Esophagus (tissue), 2 donors: ENCODE data around the gene FKBP14. TPM values are rescaled to one million over a fixed set of nuclear protein-coding genes. Genes with fewer than 3 reads are reported as not detected.
"Not testable (repeated sequence)": the region's sequence is repeated elsewhere in the genome, so short reads cannot be mapped to it uniquely, and the experiment has no call there.

Experiments
- H3K27ac ChIP-seq, 2 donors: one replicate each; pipeline ENCODE4 v1.5.1; 2013; ENCODE audit warnings: low read depth in 2 of 2, mild to moderate bottlenecking in 2 of 2, inconsistent platforms in 1 of 2, low read length in 1 of 2, moderate library complexity in 1 of 2
- H3K27me3 ChIP-seq, 2 donors: one replicate each; pipeline ENCODE4 v1.6.1; 2013; ENCODE audit warnings: low read length in 2 of 2, control low read depth in 1 of 2, mild to moderate bottlenecking in 1 of 2; ENCODE audit not compliant: insufficient read depth in 2 of 2, control insufficient read depth in 1 of 2
- H3K36me3 ChIP-seq, 2 donors: one replicate each; pipeline ENCODE4 v1.6.1; 2013; ENCODE audit warnings: low read length in 1 of 2; ENCODE audit not compliant: control insufficient read depth in 2 of 2, insufficient read depth in 2 of 2
- H3K4me1 ChIP-seq, 2 donors: one replicate each; pipeline ENCODE4 v1.6.1; 2013; ENCODE audit warnings: low read length in 1 of 2; ENCODE audit not compliant: control insufficient read depth in 2 of 2, insufficient read depth in 2 of 2
- H3K4me3 ChIP-seq, 2 donors: one replicate each; pipeline ENCODE4 v1.5.1; 2013; ENCODE audit warnings: low read length in 2 of 2, mild to moderate bottlenecking in 2 of 2, low read depth in 1 of 2, moderate library complexity in 1 of 2
- H3K9me3 ChIP-seq, 2 donors: one replicate each; pipeline ENCODE4 v1.6.1; 2013; ENCODE audit warnings: mild to moderate bottlenecking in 2 of 2, low read depth in 1 of 2, low read length in 1 of 2, moderate library complexity in 1 of 2; ENCODE audit not compliant: control insufficient read depth in 2 of 2, insufficient read depth in 1 of 2
- WGBS, 2 donors: extraction: QIAGEN DNeasy Blood & Tissue Kit; methylation state at CpG; one replicate each; pipeline ENCODE4 v1.1.7; 2013; 5-methylcytosine and 5-hydroxymethylcytosine counted together
- polyA plus RNA-seq, 2 donors: library from polyadenylated mRNA; stranded (reverse); fragments of 200-250 nt; gene quantifications; one replicate each; pipeline ENCODE4 v1.2.3, GENCODE V29; 2013
- donor health status: healthy with polysubstance abuse.
- donor health status: Bipolar disorder and iron deficiency.

The FKBP14 gene
- polyA plus RNA-seq, 2 donors: 1.9 to 3.0 TPM

- H3K4me3 ChIP-seq, H3K4me1 ChIP-seq, H3K36me3 ChIP-seq, H3K27ac ChIP-seq, H3K9me3 ChIP-seq, H3K27me3 ChIP-seq: not testable (repeated sequence)
- WGBS, 2 donors: 18 to 26% methylated on average over 3 of the region's 3 CpGs
Measured at GRCh38 chr7:30061786-30062185, 35.3 kb upstream of the FKBP14 start.

DNA sequence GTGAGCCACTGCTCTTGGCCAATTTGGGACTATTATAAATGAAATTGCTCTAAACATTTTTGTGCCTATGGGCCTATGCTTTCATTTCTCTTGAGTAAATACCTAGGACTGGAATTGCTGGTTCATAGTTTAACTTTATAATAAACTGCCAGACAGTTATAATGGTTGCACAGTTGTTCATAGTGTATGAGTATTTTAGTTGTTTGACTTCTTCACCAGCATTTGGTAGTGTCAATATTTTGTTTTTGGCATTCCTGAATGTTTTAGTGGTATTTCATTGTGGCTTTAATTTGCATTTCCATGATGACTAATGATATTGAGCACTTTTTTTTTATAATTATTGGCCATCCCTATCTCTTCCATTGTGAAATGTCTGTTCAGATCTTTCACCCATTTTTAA, 31.2 kb upstream of the FKBP14 start:
- H3K4me3 ChIP-seq: no peak overlapping the region
- H3K27ac ChIP-seq: no peak overlapping the region
- no peaks in the 10 kb centered on the region for H3K27me3 ChIP-seq
- no peaks in the 10 kb centered on the region for H3K4me1 ChIP-seq
- H3K36me3 ChIP-seq: peaks cover 0 to 2% of the 10 kb centered on the region in 2 donors
- no peaks in the 10 kb centered on the region for H3K9me3 ChIP-seq

DNA sequence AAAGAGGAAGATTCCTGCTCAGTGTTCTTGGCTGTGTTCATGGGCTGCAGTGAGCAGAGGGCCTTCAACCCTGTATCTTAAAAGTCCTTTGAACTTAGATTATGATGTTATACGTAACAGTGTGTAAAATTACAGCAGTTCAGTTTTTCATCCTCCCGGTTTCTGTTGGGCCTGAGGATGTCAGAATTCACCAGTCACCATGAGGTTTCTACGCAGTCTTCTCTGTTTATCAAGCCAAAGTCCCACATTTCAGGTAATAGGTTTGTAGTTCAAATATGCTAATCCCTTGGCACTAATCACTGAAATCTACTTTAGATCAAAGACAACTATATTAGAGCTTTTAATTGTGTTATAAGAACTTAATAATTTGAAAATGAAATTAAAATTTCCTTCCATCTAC, 26.6 kb upstream of the FKBP14 start:
- WGBS, 2 donors: 94 to 97% methylated on average over 3 of the region's 3 CpGs
- Histone ChIP-seq H3K36me3 (peaks cover 0 to 6% of the 10 kb centered on the region in 2 donors), H3K27ac (no peak overlapping the region), H3K4me3 (no peak overlapping the region), H3K27me3 (no peaks in the 10 kb centered on the region), H3K9me3 (no peaks in the 10 kb centered on the region), H3K4me1 (no peaks in the 10 kb centered on the region)

DNA sequence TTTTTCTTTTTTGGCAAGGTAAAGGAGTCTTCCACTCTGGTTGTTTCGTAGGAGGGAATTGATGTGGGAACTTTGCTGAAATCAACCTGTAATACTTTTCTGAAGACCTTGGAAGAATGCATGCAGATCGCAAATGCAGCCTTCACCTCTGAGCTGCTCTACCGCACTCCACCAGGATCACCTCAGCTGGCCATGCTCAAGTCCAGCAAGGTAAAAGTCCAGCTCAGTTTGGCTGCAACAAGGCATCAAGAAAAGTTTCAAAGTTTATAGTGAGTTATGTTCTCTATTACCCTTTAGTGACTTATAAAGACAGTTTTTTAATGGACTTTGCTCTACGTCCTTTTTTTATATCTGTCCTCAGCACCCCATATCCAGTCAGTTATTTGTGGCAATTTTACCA, 22.7 kb upstream of the FKBP14 start:
- 88 to 95% methylated on average over 4 of the region's 4 CpGs for WGBS, 2 donors
- Histone ChIP-seq H3K27ac (no peak overlapping the region), H3K4me1 (no peaks in the 10 kb centered on the region), H3K4me3 (no peak overlapping the region), H3K27me3 (no peaks in the 10 kb centered on the region), H3K36me3 (peaks cover 3 to 6% of the 10 kb centered on the region in 2 donors), H3K9me3 (no peaks in the 10 kb centered on the region)

GRCh38 chr7:30048582-30048981, 22.1 kb upstream of the FKBP14 start:
- Histone ChIP-seq H3K9me3 (no peaks in the 10 kb centered on the region), H3K4me1 (no peaks in the 10 kb centered on the region), H3K27ac (no peak overlapping the region), H3K36me3 (peaks cover 3 to 6% of the 10 kb centered on the region in 2 donors), H3K4me3 (no peak overlapping the region), H3K27me3 (no peaks in the 10 kb centered on the region)
- 88 to 90% methylated on average over 2 of the region's 2 CpGs for WGBS, 2 donors

DNA sequence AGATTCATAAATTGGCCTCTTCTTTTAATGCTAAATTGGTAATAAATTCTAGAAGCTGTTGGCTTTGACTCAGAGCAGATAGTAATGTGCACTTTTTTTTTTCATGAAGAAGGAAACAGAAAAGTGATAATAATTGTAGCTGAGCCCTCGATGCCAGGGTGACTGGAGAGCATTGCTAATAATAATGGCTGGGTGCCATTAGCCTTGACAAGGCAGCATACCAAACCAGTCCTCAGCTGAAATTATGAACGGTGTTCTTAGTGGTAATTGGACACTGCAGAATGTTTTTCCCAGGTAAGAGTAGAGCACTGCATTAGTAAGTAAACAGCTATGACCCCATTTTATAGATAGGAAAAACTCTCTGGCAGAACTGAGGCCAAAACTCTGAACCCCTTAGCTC, 20.6 kb upstream of the FKBP14 start:
- Histone ChIP-seq H3K27ac (no peak overlapping the region), H3K36me3 (peaks cover 3 to 4% of the 10 kb centered on the region in 2 donors), H3K9me3 (no peaks in the 10 kb centered on the region), H3K27me3 (no peaks in the 10 kb centered on the region), H3K4me1 (no peaks in the 10 kb centered on the region), H3K4me3 (no peak overlapping the region)
- 61 to 64% methylated on average over 2 of the region's 2 CpGs for WGBS, 2 donors

DNA sequence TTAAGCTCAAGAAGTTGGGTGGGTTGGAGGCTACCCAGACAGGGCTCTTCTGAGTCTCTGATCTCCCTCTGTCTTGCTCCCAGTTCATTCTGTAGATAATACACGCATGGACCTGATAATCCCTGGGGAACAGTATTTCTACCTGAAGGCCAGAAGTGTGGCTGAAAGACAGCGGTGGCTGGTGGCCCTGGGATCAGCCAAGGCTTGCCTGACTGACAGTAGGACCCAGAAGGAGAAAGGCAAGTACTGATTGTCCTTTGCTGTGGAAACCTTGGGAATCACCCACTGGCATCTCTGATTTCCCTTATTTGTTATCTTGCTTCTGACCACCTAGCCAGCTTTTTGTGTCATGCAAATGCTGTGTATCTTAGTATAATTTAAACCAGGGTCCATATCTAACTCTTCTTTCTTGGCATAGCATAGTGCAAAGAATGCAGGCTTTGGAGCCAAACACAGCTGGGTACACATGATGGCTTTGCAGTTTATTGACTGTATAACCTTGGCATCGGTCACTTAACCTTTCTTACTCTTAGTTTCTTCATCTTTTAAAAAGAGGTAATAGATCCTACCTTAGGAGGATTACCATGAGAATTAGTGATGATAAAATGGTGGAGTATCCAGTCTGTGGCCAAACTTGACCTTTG, 19.7 kb upstream of the FKBP14 start:
- Histone ChIP-seq H3K4me1 (no peaks in the 10 kb centered on the region), H3K4me3 (no peak overlapping the region), H3K36me3 (peaks cover 0 to 3% of the 10 kb centered on the region in 2 donors), H3K27me3 (no peaks in the 10 kb centered on the region), H3K27ac (no peak overlapping the region), H3K9me3 (no peaks in the 10 kb centered on the region)
- WGBS, 2 donors: 82 to 97% methylated on average over 3 of the region's 3 CpGs

- Histone ChIP-seq H3K9me3 (no peaks in the 10 kb centered on the region), H3K36me3 (peaks cover 0 to 3% of the 10 kb centered on the region in 2 donors), H3K4me1 (no peaks in the 10 kb centered on the region), H3K27me3 (no peaks in the 10 kb centered on the region), H3K4me3 (no peak overlapping the region), H3K27ac (no peak overlapping the region)
- WGBS, 2 donors: 90 to 92% methylated on average over 4 of the region's 4 CpGs
Measured at GRCh38 chr7:30041526-30042269, 15.2 kb upstream of the FKBP14 start.

DNA sequence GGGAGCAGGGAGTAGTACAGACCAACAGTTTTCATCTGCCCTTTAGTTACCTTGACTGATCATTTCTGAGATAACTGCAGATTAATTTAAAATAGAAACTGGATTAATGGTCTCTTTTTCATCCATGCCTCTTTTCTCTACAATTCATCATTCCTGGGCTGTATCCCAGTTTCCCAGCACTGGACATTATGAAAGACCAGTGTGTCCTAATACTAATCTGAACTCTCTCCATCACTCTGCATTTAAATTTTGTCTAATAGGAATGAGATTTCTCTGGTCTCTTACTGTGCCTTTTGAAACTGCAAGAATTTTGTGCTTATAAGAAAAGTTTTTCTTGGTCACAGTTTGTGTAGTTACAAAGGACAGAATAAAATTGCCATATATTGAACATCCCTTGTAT, 14.4 kb upstream of the FKBP14 start:
- no peak overlapping the region for H3K27ac ChIP-seq
- H3K9me3 ChIP-seq: no peaks in the 10 kb centered on the region
- H3K27me3 ChIP-seq: no peaks in the 10 kb centered on the region
- no peaks in the 10 kb centered on the region for H3K4me1 ChIP-seq
- no peak overlapping the region for H3K4me3 ChIP-seq
- no peaks in the 10 kb centered on the region for H3K36me3 ChIP-seq
